ENCODE data around the gene NSFL1C.
A peak's percentile ranks its signal among the peaks of the same experiment; 100 is the strongest.

NSFL1C gene

DNA sequence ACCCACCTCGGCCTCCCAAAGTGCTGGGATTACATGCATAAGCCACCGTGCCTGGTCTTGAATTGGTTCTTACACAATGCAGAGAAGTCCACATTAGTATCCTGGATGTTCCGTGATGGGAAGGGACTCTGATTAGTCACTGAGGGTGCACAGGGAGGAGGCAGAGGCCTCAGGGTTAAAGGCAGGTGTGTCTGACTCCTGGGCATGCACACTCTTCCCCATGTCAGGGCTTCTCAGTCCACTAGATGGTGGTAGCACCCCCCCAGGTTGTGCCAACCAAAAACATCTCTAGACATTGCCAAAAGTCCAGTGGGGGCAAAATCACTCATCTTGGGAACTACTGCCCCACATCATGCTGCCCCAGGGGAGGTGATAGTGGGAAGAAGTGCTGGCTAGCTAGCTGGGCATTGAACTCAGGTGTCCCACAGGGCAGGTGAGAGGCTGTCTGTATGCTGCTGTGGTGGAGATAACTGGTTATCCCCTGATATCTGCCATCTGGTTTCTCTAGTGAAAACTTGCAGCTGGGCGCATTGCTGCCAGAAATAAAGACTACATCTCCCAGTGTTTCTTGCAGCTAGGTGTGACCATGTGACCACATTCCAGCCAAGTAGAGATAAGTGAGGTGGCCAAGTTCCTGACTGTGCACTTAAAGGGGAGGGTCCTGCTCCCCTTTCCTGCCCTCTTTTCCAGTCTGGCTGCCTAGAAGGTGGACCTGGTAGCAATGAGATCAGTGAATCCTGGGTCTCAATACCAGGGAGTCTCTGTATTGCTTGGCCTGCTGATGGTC is 8.4 kb upstream of the NSFL1C start:
- Histone ChIP-seq H3K4me2 (ENCODE audit: low read depth, low read length, poor library complexity, severe bottlenecking) (no peak overlapping the region), H3F3A (ENCODE audit: insufficient read depth) (no peaks in the 10 kb centered on the region), H3K9me2 (replicated peaks; ENCODE audit: insufficient read depth, low read length) (no peaks in the 10 kb centered on the region), H3K27me3 (ENCODE audit: low read length) (no peaks in the 10 kb centered on the region), H2AFZ (ENCODE audit: low read depth, low read length, severe bottlenecking) (no peak overlapping the region), H3K4me3 (ENCODE audit: insufficient read depth, low read length, poor library complexity, severe bottlenecking) (no peak overlapping the region), H3K27ac (ENCODE audit: low read depth, low read length) (no peak overlapping the region), H3K9me3 (ENCODE audit: insufficient read depth, low read length) (no peaks in the 10 kb centered on the region), H3K9ac (ENCODE audit: low read length) (no peak overlapping the region), H3K36me3 (ENCODE audit: low read length) (no peaks in the 10 kb centered on the region), H3K79me2 (ENCODE audit: insufficient read depth, low read length) (no peaks in the 10 kb centered on the region), H4K20me1 (ENCODE audit: low read depth, low read length) (no peaks in the 10 kb centered on the region)
- TF ChIP-seq EZH2phosphoT487 (conservative IDR thresholded peaks at IDR 0.05; ENCODE audit: low read length) = no peak
- TF ChIP-seq, protein P1, sequence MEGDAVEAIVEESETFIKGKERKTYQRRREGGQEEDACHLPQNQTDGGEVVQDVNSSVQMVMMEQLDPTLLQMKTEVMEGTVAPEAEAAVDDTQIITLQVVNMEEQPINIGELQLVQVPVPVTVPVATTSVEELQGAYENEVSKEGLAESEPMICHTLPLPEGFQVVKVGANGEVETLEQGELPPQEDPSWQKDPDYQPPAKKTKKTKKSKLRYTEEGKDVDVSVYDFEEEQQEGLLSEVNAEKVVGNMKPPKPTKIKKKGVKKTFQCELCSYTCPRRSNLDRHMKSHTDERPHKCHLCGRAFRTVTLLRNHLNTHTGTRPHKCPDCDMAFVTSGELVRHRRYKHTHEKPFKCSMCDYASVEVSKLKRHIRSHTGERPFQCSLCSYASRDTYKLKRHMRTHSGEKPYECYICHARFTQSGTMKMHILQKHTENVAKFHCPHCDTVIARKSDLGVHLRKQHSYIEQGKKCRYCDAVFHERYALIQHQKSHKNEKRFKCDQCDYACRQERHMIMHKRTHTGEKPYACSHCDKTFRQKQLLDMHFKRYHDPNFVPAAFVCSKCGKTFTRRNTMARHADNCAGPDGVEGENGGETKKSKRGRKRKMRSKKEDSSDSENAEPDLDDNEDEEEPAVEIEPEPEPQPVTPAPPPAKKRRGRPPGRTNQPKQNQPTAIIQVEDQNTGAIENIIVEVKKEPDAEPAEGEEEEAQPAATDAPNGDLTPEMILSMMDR (IDR thresholded peaks at IDR 0.05; ENCODE audit: insufficient read depth, low read length, poor library complexity, severe bottlenecking) = peak; percentile 20

DNA sequence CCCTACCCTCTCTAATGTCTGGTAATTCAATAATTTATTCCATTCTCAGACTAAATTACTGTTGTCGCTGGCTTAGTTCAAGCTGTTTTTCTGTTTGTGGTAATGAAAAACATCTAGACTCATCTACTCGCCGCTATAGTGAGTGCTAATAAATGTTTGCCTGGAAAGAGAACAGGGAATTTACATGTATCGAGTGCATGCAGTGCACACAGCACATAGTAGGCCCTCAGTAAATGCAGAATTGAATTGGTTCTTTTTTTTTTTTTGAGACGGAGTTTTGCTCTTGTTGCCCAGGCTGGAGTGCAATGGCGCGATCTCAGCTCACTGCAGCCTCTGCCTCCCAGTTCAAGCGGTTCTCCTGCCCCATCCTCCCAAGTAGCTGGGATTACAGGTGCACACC is 7.7 kb upstream of the NSFL1C start:
- no peaks in the 10 kb centered on the region for H3K36me3 ChIP-seq (ENCODE audit: low read length)
- no peaks in the 10 kb centered on the region for H3F3A ChIP-seq (ENCODE audit: insufficient read depth)
- TF ChIP-seq, protein P1 (IDR thresholded peaks at IDR 0.05; ENCODE audit: insufficient read depth, low read length, poor library complexity, severe bottlenecking) = no peak
- TF ChIP-seq EZH2phosphoT487 (conservative IDR thresholded peaks at IDR 0.05; ENCODE audit: low read length) = no peak
- no peaks in the 10 kb centered on the region for H3K9me3 ChIP-seq (ENCODE audit: insufficient read depth, low read length)
- H2AFZ ChIP-seq (ENCODE audit: low read depth, low read length, severe bottlenecking) = no peak overlapping the region
- H4K20me1 ChIP-seq (ENCODE audit: low read depth, low read length) = no peaks in the 10 kb centered on the region
- no peak overlapping the region for H3K4me2 ChIP-seq (ENCODE audit: low read depth, low read length, poor library complexity, severe bottlenecking)
- H3K4me3 ChIP-seq (ENCODE audit: insufficient read depth, low read length, poor library complexity, severe bottlenecking) = no peak overlapping the region
- no peaks in the 10 kb centered on the region for H3K27me3 ChIP-seq (ENCODE audit: low read length)
- H3K9ac ChIP-seq (ENCODE audit: low read length) = no peak overlapping the region
- no peak overlapping the region for H3K27ac ChIP-seq (ENCODE audit: low read depth, low read length)
- no peaks in the 10 kb centered on the region for H3K9me2 ChIP-seq (replicated peaks; ENCODE audit: insufficient read depth, low read length)
- no peaks in the 10 kb centered on the region for H3K79me2 ChIP-seq (ENCODE audit: insufficient read depth, low read length)

DNA sequence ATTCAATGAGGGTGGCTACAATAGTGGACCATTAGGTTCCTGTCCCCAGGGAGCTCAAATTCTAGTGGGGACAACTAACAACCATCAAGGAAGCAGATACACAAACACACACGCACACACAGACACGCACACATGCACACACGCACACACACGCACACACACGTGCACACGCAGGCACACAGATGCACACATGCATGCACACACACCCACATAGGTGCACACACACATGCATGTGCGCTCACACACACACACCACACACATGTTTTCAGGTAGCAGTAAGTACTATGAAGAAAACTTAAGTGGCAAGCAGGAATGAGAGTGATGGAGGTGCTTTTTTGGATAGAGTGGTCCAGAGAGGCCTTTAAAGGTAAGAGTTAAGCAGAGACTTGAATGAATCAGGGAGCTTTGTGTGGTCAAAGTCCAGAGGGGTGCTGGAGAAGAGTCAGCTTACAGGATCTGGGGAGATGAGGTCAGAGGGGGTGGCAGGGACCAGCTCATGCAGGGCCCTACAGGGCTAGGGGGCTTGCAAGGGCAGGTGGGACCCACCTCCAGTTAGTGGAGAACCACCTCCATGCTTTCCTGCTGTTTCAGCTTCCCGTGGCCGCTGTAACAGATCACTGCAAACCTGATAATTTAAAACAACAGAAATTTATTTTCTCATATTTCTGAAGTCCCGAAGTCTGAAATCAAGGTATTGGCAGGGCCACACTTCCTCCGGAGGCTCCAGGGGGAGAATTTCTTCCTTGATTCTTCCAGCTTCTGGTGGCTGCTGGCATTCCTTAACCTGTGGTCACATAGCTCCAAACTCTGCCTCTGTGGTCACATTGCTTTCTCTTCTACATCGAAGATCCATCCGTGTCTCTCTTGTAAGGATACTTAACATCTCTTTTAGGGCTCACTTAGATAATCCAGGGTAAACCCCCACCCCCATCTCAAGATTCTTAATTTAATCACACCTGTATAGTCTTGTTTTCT is 6.9 kb upstream of the NSFL1C start:
- Histone ChIP-seq H3K27ac (ENCODE audit: low read depth, low read length) (no peak overlapping the region), H3K4me2 (ENCODE audit: low read depth, low read length, poor library complexity, severe bottlenecking) (no peak overlapping the region), H3K9me3 (ENCODE audit: insufficient read depth, low read length) (no peaks in the 10 kb centered on the region), H3K36me3 (ENCODE audit: low read length) (no peaks in the 10 kb centered on the region), H3K9me2 (replicated peaks; ENCODE audit: insufficient read depth, low read length) (no peaks in the 10 kb centered on the region), H4K20me1 (ENCODE audit: low read depth, low read length) (no peaks in the 10 kb centered on the region), H3K4me3 (ENCODE audit: insufficient read depth, low read length, poor library complexity, severe bottlenecking) (no peak overlapping the region), H3K79me2 (ENCODE audit: insufficient read depth, low read length) (no peaks in the 10 kb centered on the region), H3F3A (ENCODE audit: insufficient read depth) (no peaks in the 10 kb centered on the region), H3K9ac (ENCODE audit: low read length) (no peak overlapping the region), H2AFZ (ENCODE audit: low read depth, low read length, severe bottlenecking) (no peak overlapping the region), H3K27me3 (ENCODE audit: low read length) (no peaks in the 10 kb centered on the region)
- no peak for TF ChIP-seq EZH2phosphoT487 (conservative IDR thresholded peaks at IDR 0.05; ENCODE audit: low read length)

Data from SU-DHL-6 (cell line).